Left forelimb (tissue), 1 donor: ENCODE results near the gene EGLN1.
A peak's percentile ranks its signal among the peaks of the same experiment; 100 is the strongest.
"Not testable (repeated sequence)": the region's sequence is repeated elsewhere in the genome, so short reads cannot be mapped to it uniquely, and the experiment has no call there.

ENCODE experiments used
- DNase-seq: peaks from one replicate; pipeline ENCODE4 v3.0.0-alpha.2; 2018; ENCODE audit warnings: low spot score

The EGLN1 gene

DNA sequence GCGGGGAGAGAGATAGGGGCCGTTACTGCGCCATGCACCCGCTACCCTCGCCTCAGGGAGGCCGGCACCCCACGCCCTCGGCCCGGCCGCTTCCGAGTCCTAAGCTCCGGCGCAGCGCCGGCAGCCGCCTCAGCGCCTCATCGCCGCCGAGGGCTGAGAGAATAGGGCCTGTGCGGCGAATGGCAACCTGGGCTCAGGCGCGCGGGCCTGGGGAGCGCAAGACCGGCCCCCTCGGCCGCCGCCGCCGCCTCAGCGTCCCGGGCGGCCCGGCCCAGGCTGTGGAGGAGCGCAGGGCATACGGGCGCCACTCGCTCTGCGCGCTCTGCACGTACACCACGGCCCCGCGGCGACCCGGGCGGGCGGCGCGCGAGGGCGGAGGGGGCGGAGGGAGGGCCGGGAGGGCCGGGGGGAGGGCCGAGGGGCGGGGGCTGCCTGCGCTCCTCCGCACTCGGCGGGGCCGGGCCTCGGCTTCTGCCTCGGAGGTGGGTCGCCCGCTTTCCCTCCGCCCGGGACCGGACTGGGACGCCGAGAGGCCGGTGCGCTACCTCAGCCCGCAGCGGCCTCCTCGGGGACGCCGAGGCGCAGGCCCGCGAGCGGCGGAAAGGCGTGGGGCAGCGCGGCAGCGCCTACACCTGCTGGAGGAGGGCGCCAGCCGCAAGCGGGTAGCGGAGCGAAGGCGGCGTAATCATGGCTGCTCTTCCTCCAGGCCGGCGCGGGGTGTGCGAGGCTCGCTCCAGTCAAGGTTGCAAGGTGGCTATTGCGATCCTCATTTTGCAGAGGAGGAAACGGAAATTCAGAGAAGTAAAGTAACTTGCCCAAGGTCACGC, at the start of gene EGLN1:
TSS of gene EGLN1 (minus strand) at position 317 of the 827 bp plus-strand sequence. CDS start 399 bp downstream, outside the sequence.
- peak; percentile 93 for DNase-seq

DNA sequence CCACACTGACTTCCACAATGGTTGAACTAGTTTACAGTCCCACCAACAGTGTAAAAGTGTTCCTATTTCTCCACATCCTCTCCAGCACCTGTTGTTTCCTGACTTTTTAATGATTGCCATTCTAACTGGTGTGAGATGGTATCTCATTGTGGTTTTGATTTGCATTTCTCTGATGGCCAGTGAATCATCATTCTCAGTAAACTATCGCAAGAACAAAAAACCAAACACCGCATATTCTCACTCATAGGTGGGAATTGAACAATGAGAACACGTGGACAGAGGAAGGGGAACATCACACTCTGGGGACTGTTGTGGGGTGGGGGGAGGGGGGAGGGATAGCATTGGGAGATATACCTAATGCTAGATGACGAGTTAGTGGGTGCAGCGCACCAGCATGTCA, 49.4 kb upstream of the EGLN1 start:
- not testable (repeated sequence) for DNase-seq

DNA sequence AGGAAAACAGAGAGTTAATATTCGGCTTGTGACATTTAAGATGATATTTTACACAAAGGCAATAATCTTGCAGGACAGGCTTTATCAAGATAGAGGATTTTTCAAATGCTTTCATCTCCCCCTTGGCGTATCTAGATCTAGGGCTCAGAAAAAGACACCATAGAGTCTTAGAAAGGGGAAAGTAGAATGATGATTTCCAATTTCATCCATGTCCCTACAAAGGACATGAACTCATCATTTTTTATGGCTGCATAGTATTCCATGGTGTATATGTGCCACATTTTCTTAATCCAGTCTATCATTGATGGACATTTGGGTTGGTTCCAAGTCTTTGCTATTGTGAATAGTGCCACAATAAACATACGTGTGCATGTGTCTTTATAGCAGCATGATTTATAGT, 48.9 kb upstream of the EGLN1 start:
- DNase-seq, result not testable (repeated sequence)

DNA sequence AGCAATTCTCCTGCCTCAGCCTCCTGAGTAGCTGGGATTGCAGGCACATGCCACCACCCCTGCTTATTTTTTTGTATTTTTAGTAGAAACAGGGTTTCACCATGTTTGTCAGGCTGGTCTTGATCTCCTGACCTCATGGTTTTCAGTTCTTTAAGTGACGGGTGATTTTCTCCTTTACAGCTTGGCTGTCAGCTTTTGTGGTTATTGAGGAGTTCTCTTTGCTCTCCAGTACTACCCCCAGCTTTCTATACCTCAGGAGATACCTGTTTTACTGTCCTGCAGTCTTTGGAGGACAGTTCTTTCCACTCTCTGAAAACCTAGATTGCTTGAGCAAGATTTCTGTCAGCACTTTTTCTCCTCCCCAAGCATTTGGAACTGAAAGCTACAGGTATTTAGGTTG, 45.9 kb upstream of the EGLN1 start:
- no peak for DNase-seq

DNA sequence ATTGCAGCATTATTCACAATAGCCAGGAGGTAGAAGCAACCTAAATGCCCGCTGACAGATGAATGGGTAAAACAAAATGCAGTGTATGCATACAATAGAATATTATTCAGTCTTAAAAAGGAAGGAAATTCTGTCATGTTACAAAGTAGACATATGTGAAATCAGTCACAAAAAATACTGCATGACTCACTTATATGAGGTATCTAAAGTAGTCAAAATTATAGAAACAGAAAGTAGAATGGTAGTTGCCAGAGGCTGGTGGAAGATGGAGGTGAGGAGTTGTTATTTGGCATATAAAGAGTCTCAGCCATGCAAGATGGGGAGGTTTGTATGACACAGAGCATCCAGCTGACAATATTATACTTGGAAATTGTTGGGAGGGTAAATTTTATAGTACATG, 43.0 kb upstream of the EGLN1 start:
- DNase-seq, result no peak

DNA sequence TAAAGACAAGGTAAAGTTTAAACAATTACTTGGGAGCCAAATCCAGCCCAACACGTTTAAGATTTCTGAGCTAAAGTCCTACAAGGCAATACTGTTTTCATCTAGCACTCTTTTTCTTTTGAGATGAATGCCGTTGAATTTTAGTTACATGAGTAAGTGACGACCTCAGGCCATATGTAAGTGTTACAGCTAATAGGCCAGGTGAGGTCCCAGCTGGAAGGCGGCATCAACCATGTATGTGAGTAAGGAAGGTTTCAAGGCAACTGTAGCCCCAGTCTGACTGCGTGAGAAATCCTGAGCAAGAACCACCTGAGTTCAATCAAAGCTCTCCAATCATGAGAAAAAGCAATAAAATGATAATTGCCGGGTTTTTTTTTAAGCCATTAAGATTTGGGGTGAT, 41.5 kb upstream of the EGLN1 start:
- no peak for DNase-seq

DNA sequence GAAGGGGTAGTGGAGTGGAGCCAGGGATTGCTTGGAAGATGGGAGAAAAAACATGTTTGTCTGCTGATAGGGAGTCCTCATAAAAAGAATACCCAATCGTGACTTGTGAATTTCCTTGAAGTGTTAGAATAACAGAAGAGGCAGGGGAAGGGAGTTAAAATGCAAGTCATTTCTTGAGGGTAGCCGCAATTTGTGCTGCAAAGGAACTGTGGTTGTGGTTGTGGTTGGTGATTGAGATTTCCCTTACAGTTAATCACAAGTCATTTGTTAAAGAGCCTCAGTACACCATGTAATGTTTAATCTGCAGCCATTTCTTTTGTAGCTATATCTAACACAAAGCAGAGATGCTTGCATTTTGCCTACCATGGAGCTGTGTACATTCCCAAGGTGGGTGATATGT, 38.5 kb upstream of the EGLN1 start:
- DNase-seq, result no peak

DNA sequence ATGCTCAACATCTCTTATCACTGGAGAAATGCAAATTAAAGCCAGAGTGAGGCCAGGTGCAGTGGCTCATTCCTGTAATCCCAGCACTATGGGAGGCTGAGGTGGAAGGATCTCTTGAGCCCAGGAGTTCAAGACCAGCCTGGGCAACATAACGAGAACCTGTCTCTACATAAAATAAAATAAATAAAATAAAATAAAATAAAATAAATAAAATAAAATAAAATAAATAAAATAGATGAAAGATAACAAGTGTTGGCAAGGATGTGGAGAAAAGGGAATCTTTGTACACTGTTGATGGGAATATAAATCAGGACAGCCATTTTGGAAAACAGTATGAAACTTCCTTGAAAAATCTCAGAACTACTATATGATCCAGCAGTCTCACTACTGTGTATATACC, 37.4 kb upstream of the EGLN1 start:
- not testable (repeated sequence) for DNase-seq

DNA sequence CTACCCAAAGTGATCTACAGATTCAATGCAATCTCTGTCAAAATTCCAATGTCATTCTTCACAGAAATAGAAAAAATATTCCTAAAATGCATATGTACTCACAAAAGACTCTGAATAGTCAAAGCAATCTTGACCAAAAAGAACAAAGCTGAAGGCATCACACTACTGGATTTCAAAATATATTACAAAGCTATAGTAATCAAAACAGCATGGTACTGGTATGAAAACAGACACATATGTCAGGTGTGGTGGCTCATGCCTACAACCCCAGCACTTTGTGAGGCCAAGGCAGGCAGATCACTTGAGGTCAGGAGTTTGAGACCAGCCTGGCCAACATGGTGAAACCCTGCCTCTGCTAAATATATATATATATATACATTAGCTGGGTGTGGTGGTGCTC, 35.9 kb upstream of the EGLN1 start:
- DNase-seq, result not testable (repeated sequence)

DNA sequence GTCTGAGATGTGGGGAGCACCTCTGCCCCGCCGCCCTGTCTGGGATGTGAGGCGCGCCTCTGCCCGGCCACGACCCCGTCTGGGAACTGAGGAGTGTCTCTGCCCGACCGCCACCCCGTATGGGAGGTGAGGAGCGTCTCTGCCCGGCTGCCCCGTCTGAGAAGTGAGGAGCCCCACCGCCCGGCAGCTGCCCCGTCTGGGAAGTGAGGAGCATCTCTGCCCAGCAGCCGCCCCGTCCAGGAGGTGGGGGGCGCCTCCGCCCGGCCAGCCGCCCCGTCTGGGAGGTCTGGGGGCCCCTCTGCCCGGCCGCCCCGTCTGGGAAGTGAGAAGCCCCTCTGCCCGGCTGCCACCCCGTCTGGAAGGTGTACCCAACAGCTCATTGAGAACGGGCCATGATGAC, 32.0 kb upstream of the EGLN1 start:
- not testable (repeated sequence) for DNase-seq

DNA sequence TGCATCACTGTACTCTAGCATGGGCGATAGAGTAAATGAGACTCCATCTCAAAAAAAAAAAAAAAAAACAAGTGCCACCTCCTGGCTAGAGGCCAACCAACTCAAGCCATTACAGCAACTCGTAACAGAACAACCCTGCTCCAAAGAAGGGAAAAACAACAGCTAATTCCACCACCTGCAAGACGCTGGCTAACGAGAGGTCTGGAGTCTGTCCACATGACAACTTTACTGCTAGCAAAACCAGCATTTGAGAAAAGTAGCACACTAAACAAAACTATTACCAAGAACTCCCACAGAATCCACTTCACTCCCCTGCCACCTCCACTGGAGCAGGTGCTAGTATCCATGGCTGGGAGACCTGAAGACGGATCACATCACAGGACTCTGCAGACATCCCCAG, 24.1 kb upstream of the EGLN1 start:
- no peak for DNase-seq

DNA sequence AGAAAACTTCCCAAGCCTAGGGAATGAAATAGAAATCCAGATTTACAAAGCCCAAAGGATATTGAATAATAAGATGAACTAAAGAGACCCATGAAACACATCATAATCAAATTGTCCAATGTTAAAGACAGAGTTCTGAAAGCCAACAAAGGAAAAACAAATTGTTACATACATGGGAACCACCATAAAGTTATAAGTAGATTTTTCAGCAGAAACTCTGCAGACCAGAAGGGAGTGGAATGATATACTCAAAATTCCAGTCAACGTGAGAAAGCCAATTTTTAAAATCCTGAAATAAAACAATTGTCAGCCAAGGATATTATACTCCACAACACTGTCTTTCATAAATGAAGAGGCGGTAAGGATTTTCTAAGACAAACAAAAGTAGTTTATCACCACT, 22.0 kb upstream of the EGLN1 start:
- no peak for DNase-seq

DNA sequence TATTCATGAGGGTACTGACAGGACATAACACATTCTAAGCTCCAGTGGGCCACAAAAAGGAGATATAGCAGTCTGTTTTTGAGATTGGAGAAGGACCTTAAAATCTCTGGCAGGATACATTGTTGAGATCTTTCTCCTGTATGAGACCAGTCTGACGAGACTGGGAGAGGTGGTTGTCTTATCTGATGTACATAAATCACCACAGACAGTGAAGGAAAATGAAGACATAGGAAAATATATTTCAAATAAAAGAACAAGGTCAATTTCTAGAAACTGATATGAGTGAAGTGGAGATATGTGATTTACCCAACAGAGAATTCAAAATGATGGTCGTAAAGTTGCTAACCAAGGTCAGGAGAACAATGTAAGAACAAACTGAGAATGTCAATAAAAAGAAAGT, 21.3 kb upstream of the EGLN1 start:
- no peak for DNase-seq

DNA sequence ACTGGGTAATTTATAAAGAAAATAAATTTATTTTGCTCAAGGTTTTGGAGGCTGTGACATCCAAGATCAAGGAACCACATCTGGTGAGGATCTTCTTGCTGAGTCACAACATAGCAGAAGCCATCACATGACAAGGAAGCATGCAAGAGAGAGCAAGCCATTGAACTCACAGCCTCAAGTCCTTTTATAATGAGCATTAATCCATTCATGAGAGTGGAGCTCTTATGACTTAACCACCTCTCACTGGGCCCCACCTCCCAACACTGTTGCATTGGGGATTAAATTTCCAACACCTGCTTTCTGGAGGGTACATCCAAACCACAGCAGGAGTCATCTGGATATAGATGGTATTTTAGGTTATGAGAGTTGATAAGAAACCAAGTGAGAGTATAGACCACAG, 20.6 kb upstream of the EGLN1 start:
- no peak for DNase-seq

DNA sequence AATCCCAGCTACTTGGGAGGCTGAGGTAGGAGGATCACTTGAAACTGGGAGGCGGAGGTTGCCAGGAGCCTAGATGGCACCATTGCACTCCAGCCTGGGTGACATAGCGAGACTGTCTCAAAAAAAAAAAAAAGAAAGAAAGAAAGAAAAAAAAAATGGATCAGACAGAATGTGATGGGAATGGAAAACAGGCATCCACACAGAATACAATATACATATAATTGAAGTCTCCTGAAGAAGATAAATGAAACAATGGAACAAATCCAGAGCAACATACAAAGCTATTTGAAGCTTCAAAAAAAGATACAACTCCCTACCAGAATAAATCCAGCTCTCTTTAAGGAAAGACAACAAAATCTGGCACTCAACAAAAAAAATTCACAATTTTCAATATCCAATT, 10.9 kb upstream of the EGLN1 start:
- DNase-seq, result no peak

DNA sequence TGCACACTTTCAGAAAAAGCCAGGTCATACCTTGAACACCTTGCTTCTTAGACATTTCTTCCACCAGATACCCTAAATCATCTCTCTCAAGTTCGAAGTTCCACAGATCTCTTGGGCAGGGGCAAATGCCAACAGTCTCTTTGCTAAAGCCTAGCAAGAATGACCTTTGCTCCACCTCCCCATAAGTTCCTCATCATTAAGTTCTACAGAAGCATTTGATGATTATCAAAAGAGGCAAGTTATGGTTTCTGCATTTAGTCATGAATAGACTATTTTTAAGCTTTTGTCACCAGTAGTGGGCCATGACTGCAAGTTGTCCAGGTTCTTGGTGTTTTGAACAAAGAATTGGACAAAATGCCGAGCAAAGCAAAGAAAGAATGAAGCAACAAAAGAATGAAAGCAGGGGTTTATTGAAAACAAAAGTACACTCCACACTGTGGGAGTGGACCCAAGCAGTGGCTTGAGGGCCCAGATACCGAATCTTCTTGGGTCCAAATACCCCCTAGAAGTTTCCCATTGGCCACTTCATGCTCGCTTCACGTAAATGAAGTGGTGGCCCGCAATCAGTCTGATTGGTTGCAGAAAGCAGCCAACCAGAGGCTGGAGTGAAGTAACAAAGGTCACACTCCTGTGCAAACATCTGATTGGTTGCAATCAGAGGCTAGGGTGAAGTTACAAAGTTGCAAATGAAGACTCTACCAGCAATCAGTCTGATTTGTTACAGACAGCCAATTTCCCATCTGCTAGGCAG, 9.8 kb upstream of the EGLN1 start:
- DNase-seq, result no peak

DNA sequence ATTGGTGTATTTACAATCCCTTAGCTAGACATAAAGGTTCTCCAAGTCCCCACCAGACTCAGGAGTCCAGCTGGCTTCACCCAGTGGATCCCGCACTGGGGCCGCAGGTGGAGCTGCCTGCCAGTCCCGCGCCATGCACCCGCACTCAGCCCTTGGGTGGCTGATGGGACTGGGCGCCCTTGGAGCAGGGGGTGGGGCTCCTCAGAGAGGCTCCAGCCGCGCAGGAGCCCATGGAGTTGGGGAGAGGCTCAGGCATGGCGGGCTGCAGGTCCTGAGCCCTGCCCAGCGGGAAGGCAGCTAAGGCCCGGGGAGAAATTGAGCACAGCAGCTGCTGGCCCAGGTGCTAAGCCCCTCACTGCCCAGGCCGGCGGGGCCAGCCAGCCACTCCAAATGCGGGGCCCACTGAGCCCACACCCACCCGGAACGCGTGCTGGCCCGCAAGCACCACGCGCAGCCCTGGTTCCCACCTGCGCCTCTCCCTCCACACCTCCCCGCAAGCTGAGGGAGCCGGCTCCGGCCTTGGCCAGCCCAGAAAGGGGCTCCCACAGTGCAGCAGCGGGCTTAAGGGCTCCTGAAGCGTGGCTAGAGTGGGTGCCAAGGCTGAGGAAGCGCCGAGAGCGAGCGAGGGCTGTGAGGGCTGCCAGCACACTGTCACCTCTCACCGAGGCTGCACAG, 8.7 kb upstream of the EGLN1 start:
- DNase-seq, result not testable (repeated sequence)

DNA sequence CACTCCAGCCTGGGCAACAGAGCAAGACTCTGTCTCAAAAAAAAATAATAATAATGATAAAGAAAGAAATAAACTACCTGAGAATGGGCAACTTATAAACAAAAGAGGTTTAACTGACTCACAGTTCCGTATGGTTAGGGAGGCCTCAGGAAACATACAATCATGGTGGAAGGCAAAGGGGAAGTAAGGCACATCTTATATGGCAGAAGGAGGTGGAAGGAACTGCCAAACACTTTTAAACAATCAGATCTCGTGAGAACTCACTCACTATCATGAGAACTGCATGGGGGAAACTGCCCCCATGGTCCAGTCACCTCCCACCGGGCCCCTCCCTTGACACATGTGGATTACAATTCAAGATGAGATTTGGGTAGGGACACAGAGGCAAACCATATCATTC, 6.3 kb upstream of the EGLN1 start:
- DNase-seq, result no peak

DNA sequence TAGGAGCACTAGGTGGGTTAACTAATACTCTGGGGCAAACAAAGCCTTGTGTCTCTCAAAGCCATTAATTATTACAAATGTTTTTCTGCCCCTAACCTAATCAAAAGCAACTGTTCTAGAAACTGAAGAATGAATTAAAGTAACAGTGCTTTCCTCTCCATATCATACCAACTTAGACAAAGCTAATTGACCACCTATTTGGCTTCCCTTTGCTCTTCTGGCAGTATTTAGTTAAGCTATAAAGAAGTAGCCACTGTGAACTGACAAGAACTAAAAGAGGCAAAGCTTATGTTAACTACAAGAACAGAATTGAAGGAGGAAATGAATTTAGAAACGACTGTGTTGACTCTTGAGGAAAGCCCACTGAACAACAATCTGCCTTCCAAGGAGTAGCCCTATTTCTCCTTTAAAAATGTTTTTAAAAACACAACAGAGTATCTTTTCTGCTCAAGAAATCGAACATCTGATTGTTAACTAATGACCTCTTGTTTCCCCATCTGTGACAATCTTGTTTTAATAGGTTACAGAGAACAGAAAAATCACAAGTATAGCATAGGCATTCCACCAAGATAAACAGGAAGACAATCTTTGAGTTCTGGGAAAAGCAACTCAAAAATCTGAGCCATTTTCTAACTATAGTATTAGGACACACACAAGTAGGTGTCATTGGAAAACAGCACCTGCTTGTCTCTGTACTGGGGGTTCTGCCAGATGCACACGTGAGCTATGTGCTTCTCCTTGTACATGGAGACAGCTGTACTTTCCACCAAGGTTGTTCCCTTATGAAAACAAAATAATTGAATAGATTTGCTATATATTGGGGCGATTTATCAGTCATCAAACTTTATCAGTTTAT, 3.1 kb upstream of the EGLN1 start:
- no peak for DNase-seq

DNA sequence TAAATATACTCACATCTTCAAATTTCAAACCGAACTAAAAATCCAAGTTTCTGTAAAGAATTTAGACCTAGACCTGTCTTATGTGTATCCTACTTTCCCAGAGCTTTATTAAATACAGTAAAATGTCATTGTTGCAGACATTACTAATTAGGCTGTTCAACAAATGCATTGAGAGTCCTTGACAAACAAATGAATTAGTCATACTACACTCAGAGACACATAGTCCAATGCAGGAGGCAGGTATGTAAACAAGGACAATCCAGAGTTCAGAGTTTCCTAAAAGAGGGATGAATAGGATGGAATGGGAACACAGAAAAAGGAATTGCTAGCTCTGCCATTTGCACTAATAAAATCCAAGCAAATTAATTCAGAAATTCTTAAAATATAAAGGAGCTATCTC, 1.6 kb upstream of the EGLN1 start:
- DNase-seq, result no peak

DNA sequence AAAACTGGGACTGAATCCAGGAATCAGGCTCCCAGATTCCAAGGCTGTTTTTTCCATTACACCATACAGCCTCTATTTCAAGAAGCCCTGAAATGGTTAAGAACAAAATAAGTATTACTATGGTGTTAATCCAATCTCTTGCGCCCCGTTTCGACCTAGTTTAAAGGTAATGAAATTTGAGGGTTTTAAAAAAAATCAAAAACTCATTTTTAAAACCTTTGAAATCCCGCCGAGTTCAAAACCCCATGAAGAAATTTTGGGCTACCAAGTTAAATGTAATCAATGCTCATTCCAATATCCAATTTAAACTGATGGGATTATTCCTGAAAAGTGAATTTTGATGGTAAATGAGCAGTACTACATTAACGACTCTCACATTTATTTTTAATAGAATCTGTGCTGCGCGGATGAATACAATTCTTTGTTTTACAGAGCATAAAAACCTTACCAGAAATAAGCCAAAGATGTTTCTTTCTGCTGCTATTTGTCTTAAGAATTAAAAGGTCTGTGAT, 767 bp upstream of the EGLN1 start:
- DNase-seq, result no peak

DNA sequence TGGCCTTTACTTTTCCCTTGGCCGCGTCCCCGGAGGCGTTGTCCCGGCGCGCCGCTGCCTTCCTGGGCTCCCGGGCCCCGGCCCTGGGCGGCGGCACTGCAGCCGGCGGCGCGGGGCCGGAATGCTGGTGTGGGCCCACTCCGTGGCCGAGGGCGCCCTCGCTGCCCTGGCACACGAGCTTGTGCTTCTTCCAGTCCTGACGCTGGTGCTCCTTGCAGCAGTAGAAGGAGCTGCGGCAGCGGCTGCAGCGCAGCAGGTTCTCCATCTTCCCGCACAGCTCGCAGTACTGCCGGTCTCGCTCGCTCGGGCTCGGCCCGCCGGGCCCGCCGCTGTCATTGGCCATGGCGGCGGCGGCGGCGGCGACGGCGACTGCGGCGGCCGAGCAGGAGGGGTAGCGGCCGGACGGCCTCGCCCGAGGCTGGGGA, 529 bp downstream of the EGLN1 start:
- peak; percentile 81 for DNase-seq
